Measurements from ENCODE around the gene UTP25.

GRCh38 chr1:209823143-209824041 lies 4.4 kb upstream of the UTP25 start:
- TF ChIP-seq EZH2 (IDR thresholded peaks at IDR 0.05; ENCODE audit: insufficient read depth, low read length): no peak
- TF ChIP-seq CTCF (IDR thresholded peaks at IDR 0.05; ENCODE audit: insufficient read depth, low read depth, low read length): peak; percentile 88

All from astrocyte (in vitro differentiated cells and primary cell).